Measurements from ENCODE around the gene SFI1.

GRCh38 chr22:31586137-31586920 lies 90.0 kb downstream of the SFI1 start:
- TF ChIP-seq CTCF (IDR thresholded peaks at IDR 0.05) (no peak), POLR2A (IDR thresholded peaks at IDR 0.05) (no peak), EP300 (IDR thresholded peaks at IDR 0.05; ENCODE audit: low read depth) (no peak), POLR2AphosphoS5 (IDR thresholded peaks at IDR 0.05) (no peak)

All from transverse colon (tissue), 4 donors.